AG08396 (cell line): ENCODE data around the gene MEF2A.

Experiments
- DNase-seq: peaks from one replicate; pipeline ENCODE4 v3.0.0; 2012; ENCODE audit warnings: low spot score, mixed read lengths

Gene MEF2A

GRCh38 chr15:99564221-99565048 is 1.3 kb upstream of the MEF2A start:
- peak; percentile 27 for DNase-seq

- no peak for DNase-seq
Observed at GRCh38 chr15:99565049-99565298, 810 bp upstream of the MEF2A start.

- DNase-seq = peak; percentile 48
Observed at GRCh38 chr15:99566157-99566897, 543 bp downstream of the MEF2A start.

DNA sequence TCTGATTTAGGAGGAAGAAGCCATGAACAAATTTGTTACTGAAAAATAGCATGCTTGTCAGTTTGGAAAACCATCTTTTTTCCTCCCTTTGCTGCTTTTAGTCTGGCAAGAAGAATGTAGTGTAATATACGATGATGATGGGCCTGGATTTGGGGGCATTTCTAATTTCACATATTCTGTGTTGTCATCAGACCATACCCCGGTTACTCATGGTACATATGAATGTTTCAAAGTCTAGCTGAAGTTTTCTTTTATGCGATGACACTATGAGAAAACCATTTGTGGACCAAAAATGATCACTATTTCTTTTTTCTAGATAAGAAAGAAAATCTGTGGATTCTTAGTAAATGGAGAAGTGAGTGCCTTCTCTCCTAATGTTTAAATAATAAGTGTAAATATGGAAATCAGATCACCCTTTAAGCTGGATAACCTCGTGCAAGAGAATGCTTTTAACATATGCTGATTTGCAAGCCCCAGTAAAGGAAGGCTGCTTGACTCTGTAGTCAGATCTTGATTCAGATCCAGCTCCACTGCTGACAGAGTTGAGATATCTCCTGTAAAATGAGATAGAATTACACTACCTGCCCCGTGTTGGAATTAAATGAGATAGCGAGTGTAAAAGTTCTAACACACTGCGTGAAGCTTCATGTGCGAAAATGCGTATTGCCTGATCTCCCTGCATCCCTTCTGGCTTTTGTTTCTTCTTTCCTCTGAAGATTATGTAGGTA is 3.0 kb downstream of the MEF2A start:
- peak; percentile 46 for DNase-seq

DNA sequence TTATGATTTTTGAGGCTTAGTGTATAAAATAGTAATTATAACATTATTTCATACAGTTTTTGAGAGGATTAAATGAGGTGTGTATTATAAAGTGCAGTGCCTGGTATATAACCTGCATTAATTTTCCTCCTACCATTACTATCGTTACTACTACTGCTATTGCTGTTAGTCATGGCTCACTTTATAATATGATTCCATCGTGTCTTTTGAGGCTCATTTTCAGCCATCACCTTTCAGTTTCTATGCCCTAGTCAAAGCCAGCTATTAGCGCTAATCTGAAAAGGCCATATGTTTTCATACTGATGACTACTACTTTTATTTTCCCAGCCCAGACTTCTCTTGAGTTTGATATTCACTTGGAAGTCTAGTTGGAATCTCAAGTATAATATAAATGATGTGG is 5.5 kb downstream of the MEF2A start:
- DNase-seq = no peak

GRCh38 chr15:99574048-99574447 is 8.3 kb downstream of the MEF2A start:
- DNase-seq = no peak

- DNase-seq = no peak
Observed at GRCh38 chr15:99574502-99574901, 8.7 kb downstream of the MEF2A start.

DNA sequence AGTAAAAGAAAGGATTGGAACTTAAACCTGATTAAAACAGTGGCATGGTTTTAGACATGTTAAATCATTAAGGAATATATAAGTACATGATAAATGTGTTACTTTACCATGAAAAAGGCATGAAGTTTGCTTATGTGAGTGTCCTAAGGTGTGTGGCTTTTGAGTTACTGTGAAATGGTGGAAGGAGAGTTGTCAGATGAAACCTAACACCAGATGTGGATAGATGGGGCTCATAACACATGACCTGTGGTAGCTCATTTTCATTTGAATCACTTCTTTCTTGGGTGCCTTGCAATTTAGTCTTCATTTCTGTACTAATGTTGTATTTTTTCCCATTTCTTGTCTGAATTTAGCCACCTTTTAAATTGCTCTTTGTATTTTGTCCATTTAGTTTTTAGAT is 13.0 kb downstream of the MEF2A start:
- no peak for DNase-seq

GRCh38 chr15:99580076-99580475 is 14.3 kb downstream of the MEF2A start:
- no peak for DNase-seq

- DNase-seq = no peak
Observed at GRCh38 chr15:99582508-99582960, 16.8 kb downstream of the MEF2A start.

DNA sequence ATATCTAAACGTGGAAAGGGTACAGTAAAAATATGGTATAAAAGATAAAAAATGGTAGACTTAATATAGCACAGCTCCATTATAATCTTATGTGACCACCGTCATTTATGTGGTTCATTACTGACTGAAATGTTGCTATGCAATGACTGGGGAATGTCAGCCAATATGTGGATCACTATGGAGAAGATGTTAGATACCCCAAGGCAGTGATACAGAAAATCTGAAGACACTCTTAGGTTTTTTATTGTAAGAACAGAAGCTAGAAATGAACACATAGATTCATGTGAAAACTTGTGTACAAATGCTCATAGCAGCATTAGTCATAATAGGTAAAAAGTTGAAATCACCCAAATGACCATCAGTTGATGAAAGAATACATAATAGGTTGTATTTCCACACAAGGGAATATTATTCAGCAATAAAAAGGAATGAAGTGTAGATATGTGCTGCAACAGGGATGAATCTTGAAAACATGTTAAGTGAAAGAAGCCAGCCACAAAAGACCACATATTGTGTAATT is 18.4 kb downstream of the MEF2A start:
- no peak for DNase-seq

- DNase-seq = no peak
Observed at GRCh38 chr15:99586121-99586520, 20.3 kb downstream of the MEF2A start.

GRCh38 chr15:99589801-99590200 is 24.0 kb downstream of the MEF2A start:
- no peak for DNase-seq

- no peak for DNase-seq
Observed at GRCh38 chr15:99590913-99591646, 25.3 kb downstream of the MEF2A start.

GRCh38 chr15:99592145-99592791 is 26.5 kb downstream of the MEF2A start:
- no peak for DNase-seq

DNA sequence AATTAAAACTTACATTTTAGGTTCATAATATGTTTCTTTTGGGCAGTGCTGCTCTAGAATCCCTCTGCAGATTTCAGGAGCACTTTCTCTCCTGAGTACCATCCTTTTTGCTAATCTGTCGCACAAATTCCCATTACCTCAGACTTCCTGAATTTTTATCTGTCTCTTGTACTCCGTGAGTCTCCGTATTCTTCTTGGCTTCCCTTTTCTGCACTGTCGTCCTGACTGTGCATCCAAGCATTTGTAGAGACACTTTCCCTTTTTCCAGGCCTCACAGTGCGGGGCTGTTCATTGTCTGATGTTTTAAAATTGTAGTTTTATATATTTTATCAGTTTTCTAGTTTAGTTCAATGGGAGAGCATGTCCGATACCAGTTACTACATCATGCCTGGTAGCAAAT is 27.3 kb downstream of the MEF2A start:
- no peak for DNase-seq

DNA sequence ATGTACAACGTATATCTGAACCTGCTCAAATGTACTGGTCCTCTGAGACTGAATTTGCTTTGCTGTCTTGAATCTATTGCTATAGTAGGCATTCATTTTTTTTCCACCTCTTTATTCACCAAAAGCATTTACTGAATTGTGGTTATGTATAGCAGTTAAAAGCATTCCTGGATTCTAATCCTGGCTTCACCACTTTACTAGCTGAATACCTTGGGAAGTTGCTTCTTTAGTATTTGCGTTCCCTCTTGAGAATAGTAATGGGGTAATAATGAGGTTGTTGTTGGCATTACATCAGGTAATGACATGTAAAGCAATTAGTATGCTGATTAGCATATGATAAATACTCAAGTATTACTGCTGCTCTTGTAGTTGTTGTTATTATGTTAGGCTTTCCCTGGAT is 29.1 kb downstream of the MEF2A start:
- DNase-seq = no peak

DNA sequence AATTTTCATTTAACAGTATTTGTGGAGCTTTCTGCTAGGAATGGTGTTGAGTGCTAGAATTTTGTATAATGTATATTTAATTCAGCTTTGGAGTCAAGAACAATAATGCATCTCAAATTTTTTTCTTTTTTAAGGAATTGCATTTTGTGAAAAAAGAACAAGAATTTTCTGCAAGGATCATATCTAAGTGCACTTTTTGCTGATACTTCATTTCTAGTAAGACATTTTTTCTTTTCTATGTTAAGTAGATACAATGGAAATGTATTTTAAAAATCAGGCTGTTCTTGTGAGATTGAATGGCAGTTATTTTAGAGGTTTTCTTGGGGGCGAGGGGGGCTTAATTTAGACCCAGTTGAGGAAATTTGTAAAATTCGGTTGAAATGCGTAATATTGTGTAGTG is 32.5 kb downstream of the MEF2A start:
- no peak for DNase-seq

DNA sequence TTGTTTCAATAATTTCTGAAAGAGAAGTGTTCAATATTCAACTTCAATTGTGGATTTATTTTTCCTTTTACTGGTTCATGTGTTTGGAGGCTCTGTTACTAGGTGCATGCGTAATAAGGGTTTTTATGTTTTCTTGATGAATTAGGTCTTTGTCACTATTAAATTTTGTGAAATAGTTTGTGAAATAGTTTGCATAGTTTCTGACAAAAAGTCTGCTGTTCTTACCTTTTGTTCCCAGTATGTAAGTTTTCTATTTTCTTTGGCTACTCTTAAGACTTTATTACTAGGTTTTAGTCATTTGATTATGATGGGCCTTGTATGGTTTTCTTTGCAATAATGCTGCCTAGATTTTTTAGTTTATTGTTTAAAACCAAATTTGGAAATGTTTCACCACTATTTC is 38.0 kb downstream of the MEF2A start:
- DNase-seq = no peak

GRCh38 chr15:99604865-99605264 is 39.1 kb downstream of the MEF2A start:
- no peak for DNase-seq

DNA sequence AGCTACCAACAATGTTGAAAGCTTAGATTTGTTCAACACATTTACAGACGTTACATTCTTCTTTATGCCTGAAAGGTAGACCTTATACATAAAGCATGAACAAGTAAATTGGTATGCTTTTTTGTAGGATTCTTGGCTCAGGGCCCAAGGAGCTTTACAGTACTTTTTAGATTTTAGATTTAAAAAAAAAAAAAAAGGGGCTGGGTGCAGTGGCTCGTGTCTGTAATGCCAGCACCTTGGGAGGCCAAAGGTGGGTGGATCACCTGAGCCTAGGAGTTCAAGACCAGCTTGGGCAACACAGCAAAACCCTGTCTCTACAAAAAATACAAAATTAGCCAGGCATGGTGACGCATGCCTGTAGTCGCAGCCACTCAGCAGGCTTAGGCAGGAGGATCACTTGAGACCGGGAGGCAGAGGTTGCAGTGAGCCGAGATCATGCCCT is 39.7 kb downstream of the MEF2A start:
- DNase-seq = no peak

- no peak for DNase-seq
Observed at GRCh38 chr15:99605990-99606389, 40.2 kb downstream of the MEF2A start.
